Spleen (tissue), 7 donors: ENCODE data around the gene TENM4.

Experiments
- POLR2A ChIP-seq, 3 donors: fragments of 450-650 bp; IDR thresholded peaks; one replicate each; pipeline ENCODE4 v1.5.1; 2017; ENCODE audit warnings: antibody characterized with exemption in 3 of 3, mild to moderate bottlenecking in 1 of 3
- TF ChIP-seq, protein P1 (sequence below), 11 experiments: fragments of 200-600 bp in 7 of 11; fragments of 450-650 bp in 4 of 11; sonication (generic) in 4 of 11; IDR thresholded peaks in 8 of 11; conservative IDR thresholded peaks in 3 of 11; 1 replicate in 7 of 11; 2 replicates in 4 of 11; pipeline versions ENCODE4 v1.4.0 to v1.8.0; 2016 to 2021; ENCODE audit warnings: antibody characterized with exemption in 11 of 11, inconsistent platforms in 4 of 11, mild to moderate bottlenecking in 1 of 11
- donor health status: DM: no; HTN: no; CAD: no; lungs with moderate emphysema.
- donor health status: DM: no; HTN: no; CAD: no.
- donor health status: DM: no; HTN: no; CAD: no.

DNA sequence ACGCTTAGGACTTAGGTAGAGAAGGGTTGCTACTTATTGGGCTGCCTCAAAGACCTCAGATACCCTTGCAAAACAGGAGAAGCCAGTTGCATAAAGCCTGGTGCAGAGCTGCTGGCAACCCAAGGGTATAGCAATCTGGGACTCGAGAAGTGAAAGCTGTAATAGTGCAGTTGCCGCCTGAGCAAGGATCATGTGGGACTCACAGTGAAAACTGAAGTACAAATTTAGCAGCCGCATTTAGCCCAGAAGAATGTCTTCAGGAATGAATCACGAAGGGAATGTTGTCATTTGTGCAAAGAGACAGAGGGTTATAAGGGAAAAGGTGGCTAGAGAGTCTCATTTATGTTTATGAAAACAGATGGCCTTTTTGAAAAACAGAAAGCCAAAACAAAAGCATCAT, 267.2 kb downstream of the TENM4 start:
- TF ChIP-seq, protein P1, sequence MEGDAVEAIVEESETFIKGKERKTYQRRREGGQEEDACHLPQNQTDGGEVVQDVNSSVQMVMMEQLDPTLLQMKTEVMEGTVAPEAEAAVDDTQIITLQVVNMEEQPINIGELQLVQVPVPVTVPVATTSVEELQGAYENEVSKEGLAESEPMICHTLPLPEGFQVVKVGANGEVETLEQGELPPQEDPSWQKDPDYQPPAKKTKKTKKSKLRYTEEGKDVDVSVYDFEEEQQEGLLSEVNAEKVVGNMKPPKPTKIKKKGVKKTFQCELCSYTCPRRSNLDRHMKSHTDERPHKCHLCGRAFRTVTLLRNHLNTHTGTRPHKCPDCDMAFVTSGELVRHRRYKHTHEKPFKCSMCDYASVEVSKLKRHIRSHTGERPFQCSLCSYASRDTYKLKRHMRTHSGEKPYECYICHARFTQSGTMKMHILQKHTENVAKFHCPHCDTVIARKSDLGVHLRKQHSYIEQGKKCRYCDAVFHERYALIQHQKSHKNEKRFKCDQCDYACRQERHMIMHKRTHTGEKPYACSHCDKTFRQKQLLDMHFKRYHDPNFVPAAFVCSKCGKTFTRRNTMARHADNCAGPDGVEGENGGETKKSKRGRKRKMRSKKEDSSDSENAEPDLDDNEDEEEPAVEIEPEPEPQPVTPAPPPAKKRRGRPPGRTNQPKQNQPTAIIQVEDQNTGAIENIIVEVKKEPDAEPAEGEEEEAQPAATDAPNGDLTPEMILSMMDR (IDR thresholded peaks at IDR 0.05 in 8 of 11, conservative IDR thresholded peaks at IDR 0.05 in 3 of 11), result no peak
- no peak for TF ChIP-seq POLR2A (IDR thresholded peaks at IDR 0.05)
